Hematopoietic multipotent progenitor cell treated with erythropoietin and hydrocortisone succinate and interleukin-3 and kit ligand, for 17 days (in vitro differentiated cells): ENCODE results near the gene ARHGAP28.

Source experiments
- DNase-seq: peaks from one replicate; pipeline ENCODE4 v3.0.0-alpha.2; 2015; ENCODE audit warnings: low spot score

ARHGAP28 gene

DNA sequence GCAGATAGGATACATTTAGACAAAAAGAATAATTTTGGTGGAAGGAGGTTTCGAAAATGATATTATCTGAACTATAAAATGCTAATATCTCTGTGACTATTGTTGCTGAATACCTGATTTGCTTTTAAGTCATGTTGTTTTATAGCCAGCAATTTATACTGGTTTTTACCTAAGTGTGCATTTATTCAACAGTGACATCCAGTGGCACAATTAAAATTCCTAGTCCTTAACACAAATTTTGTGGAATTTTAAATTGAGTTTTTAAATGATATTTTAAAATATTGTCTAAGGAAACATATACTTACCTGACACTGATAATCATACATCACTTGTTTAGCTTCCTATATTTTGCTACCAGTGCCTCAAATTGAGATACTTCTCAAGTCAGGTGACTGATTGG lies 144.8 kb downstream of the ARHGAP28 start:
- DNase-seq = no peak

DNA sequence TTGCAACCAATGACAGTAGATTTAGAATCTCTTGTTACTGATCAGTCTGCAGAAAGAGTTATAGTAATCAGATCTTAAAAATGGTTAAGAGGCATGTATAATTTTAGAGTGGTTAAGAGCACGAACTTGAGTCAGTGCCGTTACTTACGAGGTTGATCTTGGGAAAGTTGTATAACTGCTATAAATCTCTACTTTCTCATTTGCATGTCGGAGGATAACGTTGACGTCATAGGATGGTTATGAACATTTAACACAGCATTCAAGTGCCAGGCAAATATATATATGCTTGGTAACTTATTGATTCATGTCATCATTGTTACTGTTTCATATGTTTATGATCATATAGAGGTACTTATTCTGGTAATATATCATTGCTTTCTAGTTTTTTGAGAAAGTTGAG lies 146.2 kb downstream of the ARHGAP28 start:
- no peak for DNase-seq

DNA sequence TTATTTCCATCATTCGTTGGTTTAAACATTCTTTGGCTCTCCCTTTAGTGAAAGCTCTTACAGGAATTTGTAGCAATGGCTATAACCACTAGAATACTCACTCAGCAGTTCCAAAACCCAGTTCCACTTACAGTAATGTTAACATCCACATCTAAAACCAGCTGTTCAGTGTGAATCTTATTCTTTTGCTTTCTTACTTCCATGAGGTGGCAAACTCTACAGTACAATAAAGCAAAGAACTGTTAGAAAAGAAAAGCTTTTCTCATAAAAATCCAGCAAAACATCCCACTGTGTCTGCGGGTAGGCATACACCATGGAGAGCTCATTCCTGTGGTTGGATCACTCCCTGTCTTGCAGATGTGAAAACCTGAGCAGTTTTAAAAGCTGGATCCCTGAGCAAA lies 147.1 kb downstream of the ARHGAP28 start:
- no peak for DNase-seq

GRCh38 chr18:6877288-6877687 lies 147.8 kb downstream of the ARHGAP28 start:
- no peak for DNase-seq

GRCh38 chr18:6878556-6879297 lies 149.2 kb downstream of the ARHGAP28 start:
- no peak for DNase-seq

- DNase-seq = no peak
These were observed 150.1 kb downstream of the ARHGAP28 start for GRCh38 chr18:6879508-6880195.

- no peak for DNase-seq
These were observed 151.7 kb downstream of the ARHGAP28 start for GRCh38 chr18:6881034-6881820.

GRCh38 chr18:6882401-6882800 lies 152.9 kb downstream of the ARHGAP28 start:
- no peak for DNase-seq

- DNase-seq = no peak
These were observed 155.5 kb downstream of the ARHGAP28 start for GRCh38 chr18:6885006-6885481.

GRCh38 chr18:6885992-6886796 lies 156.7 kb downstream of the ARHGAP28 start:
- peak; percentile 9 for DNase-seq

DNA sequence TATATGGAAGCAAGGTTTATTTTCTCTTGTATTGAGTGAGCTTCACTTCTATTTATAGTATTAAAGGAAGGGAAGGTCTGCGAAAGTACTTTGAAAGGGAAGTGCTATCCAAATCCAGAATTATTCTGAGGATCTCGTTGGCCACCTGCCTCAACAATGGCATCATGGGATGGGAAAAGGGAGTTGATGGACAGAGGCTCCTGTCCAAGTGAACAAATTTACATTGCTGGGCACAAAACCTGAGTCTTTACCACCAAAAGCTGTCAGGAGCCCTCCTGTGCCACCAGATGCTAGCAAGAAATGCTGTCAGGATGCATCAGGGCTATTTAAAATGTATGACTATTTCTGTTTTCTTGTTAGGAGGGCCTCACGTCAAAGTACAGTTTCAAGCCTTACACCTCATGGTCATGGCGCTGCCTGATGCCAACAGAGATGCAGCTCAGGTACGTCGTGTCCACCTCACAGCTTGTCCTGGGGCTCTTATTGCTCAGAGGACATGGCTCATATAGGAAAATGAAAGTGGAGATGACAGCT lies 157.3 kb downstream of the ARHGAP28 start:
- DNase-seq = no peak

DNA sequence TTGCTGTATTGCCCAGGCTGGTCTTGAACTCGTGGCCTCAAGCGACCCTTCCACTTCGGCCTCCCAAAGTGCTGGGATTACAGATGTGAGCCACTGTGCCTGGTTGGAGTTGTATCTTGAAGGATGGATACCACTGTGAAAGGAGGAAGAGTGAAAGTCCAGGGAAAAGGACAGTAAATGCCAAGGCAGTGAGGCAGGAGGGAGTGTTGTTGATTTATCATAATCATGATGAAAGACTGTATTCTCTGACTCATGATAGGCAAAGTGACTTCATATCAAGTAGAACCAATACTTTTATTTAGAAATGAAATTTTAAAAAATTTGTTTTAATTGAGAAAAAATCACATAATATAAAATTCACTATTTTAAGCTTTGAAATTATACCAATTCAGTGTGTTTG lies 162.3 kb downstream of the ARHGAP28 start:
- no peak for DNase-seq

DNA sequence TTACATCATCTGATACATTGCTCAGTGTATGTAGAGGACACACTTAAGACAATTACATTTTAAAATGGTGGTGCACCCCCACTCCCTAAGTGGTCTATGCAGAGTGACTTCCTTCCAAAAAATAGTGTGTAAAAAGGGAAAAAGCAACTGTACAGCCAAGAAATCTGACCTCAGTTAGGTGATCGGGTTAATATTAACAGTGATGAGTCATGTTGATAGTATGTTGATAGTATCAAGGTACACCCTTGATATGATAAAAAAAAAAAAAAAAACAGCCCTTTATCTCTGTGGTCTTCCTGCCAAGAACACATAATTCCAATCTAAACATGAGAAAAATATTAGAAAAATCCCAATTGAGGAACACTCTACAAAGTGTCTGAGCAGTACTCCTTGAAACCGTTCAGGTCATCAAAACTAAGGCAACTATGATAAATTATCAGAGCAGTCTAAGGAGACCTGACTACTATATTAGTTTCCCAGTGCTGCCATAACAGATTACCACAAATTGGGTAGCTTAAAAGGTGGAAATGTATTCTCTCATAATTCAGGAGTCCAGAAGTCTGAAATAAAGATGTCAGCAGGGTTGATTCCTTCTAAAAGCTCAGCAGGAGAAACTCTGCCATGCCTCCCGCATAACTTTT lies 171.9 kb downstream of the ARHGAP28 start:
- DNase-seq = no peak

DNA sequence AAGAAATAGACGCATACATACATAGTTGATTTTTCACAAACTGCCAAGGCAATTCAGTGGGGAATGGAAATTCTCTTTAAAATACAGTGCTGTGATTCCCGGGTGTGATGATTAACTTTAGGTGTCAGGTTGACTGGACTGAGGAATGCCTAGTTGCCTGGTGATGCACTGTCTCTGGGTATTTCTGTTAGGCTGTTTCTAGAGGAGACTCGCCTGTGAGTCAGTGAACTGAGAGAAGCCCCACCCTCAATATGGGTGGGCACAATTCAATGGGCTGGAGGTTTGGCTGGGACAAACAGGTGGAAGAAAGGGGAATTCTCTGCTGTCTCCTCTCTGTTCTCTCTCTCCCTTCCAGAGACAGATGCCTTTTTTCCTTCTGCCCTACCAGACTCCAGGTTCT lies 187.6 kb downstream of the ARHGAP28 start:
- DNase-seq = no peak

- no peak for DNase-seq
These were observed 190.8 kb downstream of the ARHGAP28 start for GRCh38 chr18:6920099-6920955.

GRCh38 chr18:6921571-6921970 lies 192.1 kb downstream of the ARHGAP28 start:
- DNase-seq = no peak

- DNase-seq = no peak
These were observed 193.7 kb downstream of the ARHGAP28 start for GRCh38 chr18:6923220-6923619.

DNA sequence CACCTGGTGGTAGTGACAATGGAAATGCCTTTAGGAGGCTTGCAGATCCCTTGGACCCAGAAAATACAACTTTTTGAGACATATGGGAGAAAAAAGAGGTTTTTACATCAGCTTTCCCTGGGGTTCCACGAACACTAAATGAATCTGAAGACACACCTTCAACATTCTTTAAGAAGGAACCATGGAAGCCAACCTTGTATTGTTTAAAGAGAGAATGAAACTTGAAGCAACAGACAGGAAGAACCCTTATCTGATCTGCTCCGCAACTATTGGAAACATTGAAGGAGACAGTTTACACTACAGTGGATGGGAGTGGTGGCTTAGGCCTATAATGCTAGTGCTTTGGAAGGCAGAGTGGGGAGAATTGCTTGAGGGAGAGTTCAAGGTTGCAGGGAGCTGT lies 197.6 kb downstream of the ARHGAP28 start:
- no peak for DNase-seq

DNA sequence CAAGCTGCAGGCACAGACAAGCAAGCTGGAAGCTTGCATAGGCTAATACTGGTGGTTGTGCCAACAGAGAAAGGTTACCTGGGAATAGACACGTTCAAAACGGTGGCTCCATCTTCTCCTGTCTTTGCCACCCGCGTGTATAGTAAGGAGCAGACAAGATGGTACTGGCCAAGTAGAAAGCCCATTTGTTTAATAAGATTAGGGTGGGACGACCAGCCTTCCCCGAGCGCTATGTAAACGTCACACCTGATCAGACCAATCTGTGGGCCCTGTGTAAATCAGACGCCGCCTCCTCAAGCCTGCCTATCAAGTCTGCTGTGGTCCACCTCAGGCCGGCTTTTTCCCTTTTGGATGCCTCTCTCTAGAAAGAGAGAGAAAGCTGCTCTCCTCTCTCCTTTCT lies 198.8 kb downstream of the ARHGAP28 start:
- DNase-seq = no peak
